ENCODE measurements around the gene GPR78.

GPR78 gene

GRCh38 chr4:8612646-8613045, 32.5 kb downstream of the GPR78 start:
- H3K27ac Mint-ChIP-seq, result no peak overlapping the region
- TF ChIP-seq CTCF (IDR thresholded peaks at IDR 0.05), result no peak
- no peaks in the 10 kb centered on the region for H3K36me3 Mint-ChIP-seq (ENCODE audit: low read depth)
- H3K4me3 Mint-ChIP-seq, result no peak overlapping the region
- DNase-seq, result no peak
- peaks cover 6% of the 10 kb centered on the region for H3K4me1 Mint-ChIP-seq
- H3K27me3 Mint-ChIP-seq (ENCODE audit: low read depth, poor library complexity), result peaks cover 24% of the 10 kb centered on the region
- H3K9me3 Mint-ChIP-seq, result no peaks in the 10 kb centered on the region

GRCh38 chr4:8613421-8614364, 33.5 kb downstream of the GPR78 start:
- Mint-ChIP-seq H3K9me3 (no peaks in the 10 kb centered on the region), H3K36me3 (ENCODE audit: low read depth) (no peaks in the 10 kb centered on the region), H3K27me3 (ENCODE audit: low read depth, poor library complexity) (peaks cover 22% of the 10 kb centered on the region), H3K4me1 (peaks cover 6% of the 10 kb centered on the region), H3K27ac (no peak overlapping the region), H3K4me3 (no peak overlapping the region)
- TF ChIP-seq CTCF (IDR thresholded peaks at IDR 0.05), result no peak
- DNase-seq, result no peak

DNA sequence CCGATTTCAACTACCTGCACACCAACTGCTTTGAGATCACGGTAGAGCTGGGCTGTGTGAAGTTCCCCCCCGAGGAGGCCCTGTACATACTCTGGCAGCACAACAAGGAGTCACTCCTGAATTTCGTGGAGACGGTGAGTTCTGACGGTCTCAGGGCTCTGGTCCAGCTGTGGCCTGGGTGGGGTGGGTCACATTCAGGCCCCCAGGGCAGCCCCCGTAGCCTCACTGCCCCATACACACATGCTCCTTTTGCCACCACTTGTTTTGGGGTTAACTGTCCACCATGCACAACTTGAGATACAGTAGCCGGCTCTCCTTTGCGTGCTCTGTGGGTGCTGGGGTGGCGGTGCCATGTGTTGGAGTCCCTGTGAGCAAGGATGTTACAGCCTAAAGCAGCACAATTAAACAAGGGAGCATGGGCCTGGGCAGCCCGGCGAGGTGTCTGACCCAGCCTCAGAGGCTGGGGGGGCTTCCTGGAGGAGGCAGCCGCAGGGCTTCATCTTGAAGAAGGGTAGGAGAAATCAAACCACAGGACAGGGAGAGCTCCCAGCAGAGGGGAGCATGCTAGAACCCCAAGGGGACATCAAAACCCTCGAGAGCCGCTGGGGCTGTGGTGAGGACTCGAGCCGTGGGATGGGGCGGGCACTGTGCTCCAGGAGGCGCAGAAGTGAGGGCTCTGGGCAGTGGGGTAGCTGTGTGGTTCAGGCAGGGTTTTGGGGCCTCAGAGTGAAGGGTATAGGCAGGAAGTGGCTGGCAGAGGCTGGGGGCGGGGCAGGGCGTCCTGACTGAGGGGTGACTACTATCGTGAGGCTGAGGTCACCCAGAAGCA, 34.4 kb downstream of the GPR78 start:
- Mint-ChIP-seq H3K36me3 (ENCODE audit: low read depth) (no peaks in the 10 kb centered on the region), H3K4me1 (no peaks in the 10 kb centered on the region), H3K4me3 (no peak overlapping the region), H3K27ac (no peak overlapping the region), H3K9me3 (no peaks in the 10 kb centered on the region), H3K27me3 (ENCODE audit: low read depth, poor library complexity) (peaks cover 15% of the 10 kb centered on the region)
- DNase-seq, result no peak
- no peak for TF ChIP-seq CTCF (IDR thresholded peaks at IDR 0.05)

- peaks cover 11% of the 10 kb centered on the region for H3K27me3 Mint-ChIP-seq (ENCODE audit: low read depth, poor library complexity)
- no peak for DNase-seq
These were observed 35.2 kb downstream of the GPR78 start for GRCh38 chr4:8615366-8615765.

More at GRCh38 chr4:8615366-8615765, 35.2 kb downstream of the GPR78 start:
- Mint-ChIP-seq H3K36me3 (ENCODE audit: low read depth) (no peaks in the 10 kb centered on the region), H3K4me1 (no peaks in the 10 kb centered on the region), H3K27ac (no peak overlapping the region), H3K9me3 (no peaks in the 10 kb centered on the region), H3K4me3 (no peak overlapping the region)
- TF ChIP-seq CTCF (IDR thresholded peaks at IDR 0.05), result no peak
